ENCODE data around the gene RALGAPA2.
A peak's percentile ranks its signal among the peaks of the same experiment; 100 is the strongest.

The RALGAPA2 gene

DNA sequence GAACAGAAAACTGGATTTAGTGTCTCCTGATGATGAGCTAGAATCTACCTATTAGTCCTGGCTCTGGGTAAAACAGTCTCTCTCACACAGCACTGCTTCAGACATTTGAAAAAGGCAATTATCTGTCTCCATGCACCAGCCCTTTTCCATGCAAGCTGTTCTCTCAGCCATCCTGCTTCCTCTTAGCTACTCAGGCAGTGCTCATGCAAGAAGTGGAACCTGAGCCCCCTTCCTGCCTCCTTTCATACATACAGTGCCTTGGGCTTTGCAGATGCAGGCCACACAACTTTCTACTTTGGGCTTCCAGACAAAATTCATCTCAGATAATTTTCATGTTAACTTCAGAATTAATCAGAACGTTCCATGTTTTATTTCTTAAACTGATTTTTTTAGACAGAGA lies 151.3 kb downstream of the RALGAPA2 start:
- DNase-seq, result no peak
- TF ChIP-seq, protein P1, sequence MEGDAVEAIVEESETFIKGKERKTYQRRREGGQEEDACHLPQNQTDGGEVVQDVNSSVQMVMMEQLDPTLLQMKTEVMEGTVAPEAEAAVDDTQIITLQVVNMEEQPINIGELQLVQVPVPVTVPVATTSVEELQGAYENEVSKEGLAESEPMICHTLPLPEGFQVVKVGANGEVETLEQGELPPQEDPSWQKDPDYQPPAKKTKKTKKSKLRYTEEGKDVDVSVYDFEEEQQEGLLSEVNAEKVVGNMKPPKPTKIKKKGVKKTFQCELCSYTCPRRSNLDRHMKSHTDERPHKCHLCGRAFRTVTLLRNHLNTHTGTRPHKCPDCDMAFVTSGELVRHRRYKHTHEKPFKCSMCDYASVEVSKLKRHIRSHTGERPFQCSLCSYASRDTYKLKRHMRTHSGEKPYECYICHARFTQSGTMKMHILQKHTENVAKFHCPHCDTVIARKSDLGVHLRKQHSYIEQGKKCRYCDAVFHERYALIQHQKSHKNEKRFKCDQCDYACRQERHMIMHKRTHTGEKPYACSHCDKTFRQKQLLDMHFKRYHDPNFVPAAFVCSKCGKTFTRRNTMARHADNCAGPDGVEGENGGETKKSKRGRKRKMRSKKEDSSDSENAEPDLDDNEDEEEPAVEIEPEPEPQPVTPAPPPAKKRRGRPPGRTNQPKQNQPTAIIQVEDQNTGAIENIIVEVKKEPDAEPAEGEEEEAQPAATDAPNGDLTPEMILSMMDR (IDR thresholded peaks at IDR 0.05), result no peak
- peaks cover 10% of the 10 kb centered on the region for H3K36me3 Mint-ChIP-seq (ENCODE audit: low read depth)
- no peak overlapping the region for H3K4me3 Mint-ChIP-seq
- H3K4me1 Mint-ChIP-seq, result peaks cover 7% of the 10 kb centered on the region
- H3K9me3 Mint-ChIP-seq, result no peaks in the 10 kb centered on the region
- H3K27me3 Mint-ChIP-seq (ENCODE audit: low read depth, poor library complexity), result no peaks in the 10 kb centered on the region
- peak overlapping the region; percentile 83 for H3K27ac Mint-ChIP-seq

DNA sequence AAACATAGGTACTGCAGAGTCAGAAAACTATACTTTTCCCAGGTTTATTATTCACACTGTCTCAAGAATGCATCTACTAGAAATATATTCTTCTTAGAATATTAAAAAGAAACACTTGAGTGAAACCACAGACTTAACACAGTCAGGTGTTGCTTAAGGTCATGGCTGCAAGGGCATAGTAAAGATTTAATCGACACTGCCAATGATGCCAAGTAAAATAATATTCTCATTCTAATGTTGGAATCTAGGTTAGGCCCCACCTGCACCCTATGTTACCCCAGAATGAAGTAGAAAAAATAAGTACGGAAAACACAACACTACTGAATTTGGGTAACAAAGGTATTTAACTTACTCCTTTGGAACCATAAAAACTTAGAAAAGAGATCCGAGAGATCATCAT lies 155.0 kb downstream of the RALGAPA2 start:
- peaks cover 7% of the 10 kb centered on the region for H3K4me1 Mint-ChIP-seq
- H3K9me3 Mint-ChIP-seq, result peaks cover 12% of the 10 kb centered on the region
- no peak for DNase-seq
- TF ChIP-seq, protein P1 (IDR thresholded peaks at IDR 0.05), result no peak
- H3K27me3 Mint-ChIP-seq (ENCODE audit: low read depth, poor library complexity), result no peaks in the 10 kb centered on the region
- peaks cover 29% of the 10 kb centered on the region for H3K36me3 Mint-ChIP-seq (ENCODE audit: low read depth)
- H3K27ac Mint-ChIP-seq, result no peak overlapping the region
- no peak overlapping the region for H3K4me3 Mint-ChIP-seq

DNA sequence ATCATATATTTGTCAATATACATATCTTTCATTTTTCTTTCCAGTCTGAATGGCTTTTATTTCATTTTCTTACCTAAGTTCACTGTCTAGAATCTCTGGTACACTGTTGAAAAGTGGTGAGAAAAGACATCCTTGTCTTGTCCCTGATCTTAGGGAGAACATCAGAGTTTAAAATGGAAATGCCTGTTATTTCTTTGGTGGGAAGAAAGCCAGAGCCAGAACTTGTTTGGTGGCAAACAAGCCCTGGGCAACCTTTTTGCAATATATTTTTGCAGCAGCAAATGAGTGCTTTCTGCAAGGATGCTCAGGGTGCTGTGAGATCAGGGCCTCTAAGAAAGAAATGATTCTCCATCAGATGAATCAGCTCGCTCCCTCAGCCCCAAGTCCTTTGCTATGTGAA lies 156.6 kb downstream of the RALGAPA2 start:
- no peaks in the 10 kb centered on the region for H3K27me3 Mint-ChIP-seq (ENCODE audit: low read depth, poor library complexity)
- DNase-seq, result no peak
- TF ChIP-seq, protein P1 (IDR thresholded peaks at IDR 0.05), result no peak
- H3K27ac Mint-ChIP-seq, result no peak overlapping the region
- no peak overlapping the region for H3K4me3 Mint-ChIP-seq
- H3K36me3 Mint-ChIP-seq (ENCODE audit: low read depth), result peaks cover 29% of the 10 kb centered on the region
- H3K9me3 Mint-ChIP-seq, result peaks cover 12% of the 10 kb centered on the region
- no peaks in the 10 kb centered on the region for H3K4me1 Mint-ChIP-seq

DNA sequence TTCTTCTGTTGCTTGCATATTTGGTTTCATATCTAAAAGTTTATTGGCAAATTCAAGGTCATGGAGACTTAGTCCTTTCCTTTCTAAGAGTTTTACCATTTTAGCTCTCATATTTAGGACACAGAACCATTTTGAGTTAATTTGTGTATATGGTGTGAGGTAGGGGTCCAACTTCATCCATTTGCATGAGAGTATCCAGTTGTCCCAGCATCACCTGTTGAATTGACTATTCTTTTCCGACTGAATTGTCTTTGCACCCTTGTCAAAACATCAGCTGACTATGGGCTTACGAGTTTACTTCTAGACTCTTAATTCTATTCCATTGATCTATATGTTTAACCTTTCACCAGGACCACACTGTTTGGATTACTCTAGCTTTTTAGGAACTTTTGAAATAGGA lies 157.5 kb downstream of the RALGAPA2 start:
- Mint-ChIP-seq H3K27ac (no peak overlapping the region), H3K27me3 (ENCODE audit: low read depth, poor library complexity) (no peaks in the 10 kb centered on the region), H3K9me3 (peaks cover 12% of the 10 kb centered on the region), H3K4me1 (no peaks in the 10 kb centered on the region), H3K36me3 (ENCODE audit: low read depth) (peaks cover 29% of the 10 kb centered on the region), H3K4me3 (no peak overlapping the region)
- TF ChIP-seq, protein P1 (IDR thresholded peaks at IDR 0.05), result no peak
- no peak for DNase-seq

DNA sequence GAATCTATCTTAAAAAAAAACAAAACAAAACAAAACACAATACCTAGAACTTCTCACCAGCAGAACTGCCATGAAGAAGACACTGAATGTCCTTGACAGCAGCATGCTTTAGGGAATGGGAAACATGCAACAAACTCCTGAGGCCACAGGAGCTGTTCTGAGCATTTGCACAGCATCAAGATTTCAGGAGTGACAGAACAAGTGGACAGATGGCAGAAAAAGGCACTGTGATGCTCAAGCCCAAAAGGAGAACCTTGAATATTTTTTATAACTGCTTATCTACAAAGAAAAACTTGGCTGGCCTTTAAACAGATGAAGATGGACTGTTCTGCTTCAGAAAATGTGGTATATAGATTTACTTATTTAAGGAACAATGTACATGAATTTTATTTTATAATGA lies 158.9 kb downstream of the RALGAPA2 start:
- H3K4me1 Mint-ChIP-seq, result no peaks in the 10 kb centered on the region
- no peaks in the 10 kb centered on the region for H3K27me3 Mint-ChIP-seq (ENCODE audit: low read depth, poor library complexity)
- H3K27ac Mint-ChIP-seq, result no peak overlapping the region
- TF ChIP-seq, protein P1 (IDR thresholded peaks at IDR 0.05), result no peak
- peaks cover 12% of the 10 kb centered on the region for H3K9me3 Mint-ChIP-seq
- no peak overlapping the region for H3K4me3 Mint-ChIP-seq
- no peak for DNase-seq
- peaks cover 24% of the 10 kb centered on the region for H3K36me3 Mint-ChIP-seq (ENCODE audit: low read depth)

DNA sequence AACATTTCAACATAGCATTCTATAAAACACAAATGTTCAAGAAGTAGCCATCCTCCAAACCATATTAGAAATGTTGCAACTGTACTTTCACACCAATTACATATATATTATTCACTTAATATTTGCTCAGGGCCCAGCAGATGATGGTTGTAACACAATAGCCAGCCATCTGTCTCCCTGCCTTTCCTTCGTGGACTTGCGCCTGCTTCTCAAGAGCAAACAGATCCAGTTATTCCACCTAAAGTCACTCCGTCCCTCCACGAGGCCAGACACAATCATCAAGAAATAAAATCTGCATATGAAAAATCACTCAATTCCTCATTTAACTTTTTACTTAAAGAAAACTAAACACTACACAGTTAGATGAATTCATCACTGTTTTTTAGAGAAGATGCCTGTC lies 160.4 kb downstream of the RALGAPA2 start:
- TF ChIP-seq, protein P1 (IDR thresholded peaks at IDR 0.05), result no peak
- H3K27me3 Mint-ChIP-seq (ENCODE audit: low read depth, poor library complexity), result no peaks in the 10 kb centered on the region
- H3K27ac Mint-ChIP-seq, result no peak overlapping the region
- H3K9me3 Mint-ChIP-seq, result peaks cover 12% of the 10 kb centered on the region
- no peak overlapping the region for H3K4me3 Mint-ChIP-seq
- H3K36me3 Mint-ChIP-seq (ENCODE audit: low read depth), result peaks cover 24% of the 10 kb centered on the region
- no peaks in the 10 kb centered on the region for H3K4me1 Mint-ChIP-seq
- no peak for DNase-seq

All from nephron progenitor cell (in vitro differentiated cells).